DLD1 (cell line): ENCODE measurements around the gene EFCAB8.
"Not testable (repeated sequence)": the region's sequence is repeated elsewhere in the genome, so short reads cannot be mapped to it uniquely, and the experiment has no call there.

Source experiments
- in situ Hi-C: cut with HindIII; loops from 2 replicates; pipeline ENCODE4 v1.10.0; 2017; ENCODE audit warnings: low sequenced_read_pairs

Gene EFCAB8

GRCh38 chr20:32839227-32839981 is 19.3 kb upstream of the EFCAB8 start:
- in situ Hi-C loops = no loop called here

- in situ Hi-C loops = no loop called here
Observed at GRCh38 chr20:32839982-32840285, 18.8 kb upstream of the EFCAB8 start.

DNA sequence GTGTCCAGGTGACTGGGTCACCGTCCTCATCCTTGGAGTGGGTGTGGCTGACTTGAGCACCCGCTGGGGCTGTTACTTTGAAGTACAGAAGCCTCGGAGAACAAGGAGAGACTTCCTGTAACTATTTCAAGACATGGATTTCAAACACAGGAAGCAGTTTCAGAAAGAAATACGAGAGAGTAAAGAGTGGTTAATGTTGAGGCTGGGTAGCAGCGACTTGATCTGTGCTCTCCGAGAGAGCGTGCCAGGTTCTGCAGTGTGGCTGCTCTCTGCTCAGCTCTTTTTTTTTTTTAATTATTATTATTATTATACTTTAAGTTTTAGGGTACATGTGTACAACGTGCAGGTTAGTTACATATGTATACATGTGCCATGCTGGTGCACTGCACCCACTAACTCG is 17.5 kb upstream of the EFCAB8 start:
- in situ Hi-C loops = no loop called here

GRCh38 chr20:32841632-32842031 is 17.1 kb upstream of the EFCAB8 start:
- in situ Hi-C loops = no loop called here

- in situ Hi-C loops = no loop called here
Observed at GRCh38 chr20:32842688-32843524, 15.8 kb upstream of the EFCAB8 start.

- in situ Hi-C loops = no loop called here
Observed at GRCh38 chr20:32845786-32846185, 12.9 kb upstream of the EFCAB8 start.

GRCh38 chr20:32846852-32847251 is 11.9 kb upstream of the EFCAB8 start:
- in situ Hi-C loops = no loop called here

DNA sequence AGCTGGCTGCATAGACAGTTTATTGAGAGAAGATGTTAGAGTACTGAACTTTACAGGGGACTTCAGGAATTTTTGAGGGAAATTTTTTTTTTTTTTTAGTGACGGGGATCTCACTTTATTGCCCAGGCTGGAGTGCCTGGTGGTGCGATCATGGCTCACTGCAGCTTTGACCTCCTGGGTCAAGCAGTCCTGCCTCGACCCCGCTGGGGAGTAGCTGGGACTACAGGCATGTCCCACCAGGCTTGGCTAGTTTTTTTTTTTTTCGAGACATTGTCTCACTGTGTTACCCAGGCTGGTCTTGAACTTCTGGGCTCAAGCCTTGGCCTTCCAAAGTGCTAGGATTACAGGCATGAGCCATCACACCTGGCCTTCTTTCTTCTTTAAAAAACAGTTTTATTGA is 10.8 kb upstream of the EFCAB8 start:
- in situ Hi-C loops = no loop called here

- in situ Hi-C loops = no loop called here
Observed at GRCh38 chr20:32848846-32849245, 9.9 kb upstream of the EFCAB8 start.

GRCh38 chr20:32849577-32849976 is 9.1 kb upstream of the EFCAB8 start:
- in situ Hi-C loops = no loop called here

DNA sequence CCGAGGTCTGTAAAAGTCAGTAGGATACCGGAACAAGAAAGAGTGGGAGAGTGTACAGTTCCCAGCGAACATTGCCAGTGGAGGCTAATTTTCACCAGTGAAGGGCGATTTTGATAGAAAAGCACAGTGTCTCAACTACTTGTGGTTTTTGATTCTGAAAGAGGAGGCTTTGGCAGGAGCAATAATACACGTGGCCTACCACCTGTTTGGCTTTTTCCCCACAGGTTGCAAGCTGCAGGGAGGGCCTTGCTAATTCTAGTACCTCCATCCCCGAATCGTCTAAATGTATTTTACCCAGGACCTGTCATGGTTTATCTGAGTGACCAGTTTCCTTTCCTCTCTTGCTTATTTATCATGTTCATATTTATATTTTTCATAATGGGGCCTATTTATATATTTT is 3.3 kb upstream of the EFCAB8 start:
- in situ Hi-C loops = no loop called here

- in situ Hi-C loops = no loop called here
Observed at GRCh38 chr20:32858189-32858588, 534 bp upstream of the EFCAB8 start.

GRCh38 chr20:32861446-32861845 is 2.7 kb downstream of the EFCAB8 start:
- in situ Hi-C loops = no loop called here

DNA sequence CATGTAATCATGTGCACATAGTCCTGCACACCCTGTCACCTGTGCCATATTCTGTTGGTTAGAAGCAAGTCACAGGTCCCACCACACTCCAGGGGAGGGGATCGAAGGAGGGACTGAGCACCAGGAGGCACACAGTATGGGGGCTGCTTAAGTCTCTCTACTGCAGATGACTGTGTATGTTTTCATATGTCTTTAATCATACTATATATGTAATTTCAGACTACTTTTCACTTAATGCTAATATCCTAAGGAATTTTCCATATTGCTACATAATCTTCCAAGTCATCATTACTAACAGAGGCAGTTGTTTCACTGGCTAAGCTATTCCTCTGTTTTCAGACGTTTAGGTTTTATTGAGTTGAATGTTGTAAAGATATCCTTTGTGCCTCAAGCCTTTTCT is 10.8 kb downstream of the EFCAB8 start:
- in situ Hi-C loops = no loop called here

- in situ Hi-C loops = not testable (repeated sequence)
Observed at GRCh38 chr20:32870526-32870925, 11.8 kb downstream of the EFCAB8 start.

DNA sequence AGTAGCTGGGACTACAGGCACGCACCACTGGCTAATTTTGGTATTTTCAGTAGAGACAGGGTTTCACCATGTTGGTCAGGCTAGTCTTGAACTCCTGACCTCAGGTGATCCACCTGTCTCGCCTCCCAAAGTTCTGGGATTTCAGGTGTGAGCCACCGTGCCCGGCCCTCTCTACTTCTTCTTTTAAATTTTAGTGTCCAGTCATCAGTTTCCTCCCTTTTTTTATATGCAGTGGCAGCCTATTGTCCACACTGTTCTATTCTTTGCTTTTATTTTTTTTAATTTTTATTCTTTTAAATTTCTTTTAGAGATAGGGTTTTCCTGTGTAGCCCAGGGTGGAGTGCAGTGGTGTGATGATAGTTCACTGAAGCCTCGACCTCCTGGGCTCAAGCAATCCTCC is 12.3 kb downstream of the EFCAB8 start:
- in situ Hi-C loops = no loop called here

- in situ Hi-C loops = no loop called here
Observed at GRCh38 chr20:32871627-32872160, 13.0 kb downstream of the EFCAB8 start.

GRCh38 chr20:32872266-32872665 is 13.5 kb downstream of the EFCAB8 start:
- in situ Hi-C loops = no loop called here

- in situ Hi-C loops = no loop called here
Observed at GRCh38 chr20:32875673-32876072, 16.9 kb downstream of the EFCAB8 start.

- in situ Hi-C loops = no loop called here
Observed at GRCh38 chr20:32877507-32877906, 18.8 kb downstream of the EFCAB8 start.

- in situ Hi-C loops = no loop called here
Observed at GRCh38 chr20:32878820-32879219, 20.1 kb downstream of the EFCAB8 start.

DNA sequence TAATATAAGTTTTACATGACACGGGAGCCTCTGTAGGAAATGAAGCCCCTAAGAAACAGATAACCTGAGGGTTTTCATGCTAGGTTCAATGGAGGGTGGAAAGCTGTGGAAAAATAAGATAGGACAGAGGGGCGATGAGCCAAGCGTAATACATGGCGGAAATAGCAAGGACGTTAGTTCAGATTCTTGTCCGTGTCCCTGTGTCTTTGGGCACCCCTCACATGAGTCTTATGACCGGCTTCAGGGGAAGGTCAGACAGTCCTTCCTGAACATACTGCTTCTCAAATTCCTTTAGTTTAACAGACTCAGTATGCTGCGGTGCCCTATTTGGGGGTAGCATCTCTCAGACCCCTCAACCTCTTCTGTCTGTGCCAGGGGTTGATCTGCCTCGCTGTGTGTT is 20.8 kb downstream of the EFCAB8 start:
- in situ Hi-C loops = no loop called here
